GM18502 (cell line): ENCODE data around the gene OR7G2.

Source experiments
- ATAC-seq: cut with Tn5 transposase; IDR thresholded peaks from one replicate; pipeline ENCODE4 v1.9.1; 2021; ENCODE audit warnings: mild to moderate bottlenecking; ENCODE audit not compliant: unreplicated experiment, poor library complexity

OR7G2 gene

GRCh38 chr19:9107375-9107774 is at the start of gene OR7G2:
OR7G2 (minus strand) TSS chr19:9107475; CDS start chr19:9103243, 4,232 bp downstream.
- no peak for ATAC-seq

- no peak for ATAC-seq
These were observed 49.0 kb upstream of the OR7G2 start for GRCh38 chr19:9156304-9156703.

- ATAC-seq: no peak
These were observed 48.3 kb upstream of the OR7G2 start for GRCh38 chr19:9155591-9155990.

GRCh38 chr19:9151367-9151766 is 44.1 kb upstream of the OR7G2 start:
- ATAC-seq: no peak

- ATAC-seq: no peak
These were observed 43.4 kb upstream of the OR7G2 start for GRCh38 chr19:9150650-9151049.

- ATAC-seq: no peak
These were observed 42.7 kb upstream of the OR7G2 start for GRCh38 chr19:9149997-9150396.

GRCh38 chr19:9148697-9149096 is 41.4 kb upstream of the OR7G2 start:
- no peak for ATAC-seq

- no peak for ATAC-seq
These were observed 39.6 kb upstream of the OR7G2 start for GRCh38 chr19:9146882-9147281.

- no peak for ATAC-seq
These were observed 37.6 kb upstream of the OR7G2 start for GRCh38 chr19:9144920-9145319.

GRCh38 chr19:9140159-9140874 is 33.0 kb upstream of the OR7G2 start, which contains the start of gene ZNF317:
ZNF317 (plus strand) TSS chr19:9140397; CDS start chr19:9156017, 15,620 bp downstream.
- ATAC-seq: peak; percentile 94

- peak; percentile 22 for ATAC-seq
These were observed 32.4 kb upstream of the OR7G2 start for GRCh38 chr19:9139609-9140158.

GRCh38 chr19:9132422-9132821 is 25.1 kb upstream of the OR7G2 start:
- no peak for ATAC-seq

GRCh38 chr19:9130965-9131364 is 23.7 kb upstream of the OR7G2 start:
- ATAC-seq: no peak

- no peak for ATAC-seq
These were observed 20.9 kb upstream of the OR7G2 start for GRCh38 chr19:9128171-9128570.

- ATAC-seq: no peak
These were observed 19.7 kb upstream of the OR7G2 start, which contains the start of gene OR7G3 for GRCh38 chr19:9126900-9127405. OR7G3 (minus strand) TSS chr19:9126950; CDS start chr19:9126950, 0 bp downstream.

GRCh38 chr19:9116547-9116946 is 9.3 kb upstream of the OR7G2 start:
- no peak for ATAC-seq

GRCh38 chr19:9115307-9115813 is 8.1 kb upstream of the OR7G2 start, which contains the start of gene OR7G1:
OR7G1 (minus strand) TSS chr19:9115763; CDS start chr19:9115763, 0 bp downstream.
- ATAC-seq: no peak

GRCh38 chr19:9109959-9110358 is 2.7 kb upstream of the OR7G2 start:
- ATAC-seq: no peak

- ATAC-seq: no peak
These were observed 20.5 kb downstream of the OR7G2 start, which contains the start of gene OR1M1 for GRCh38 chr19:9086761-9087160. OR1M1 (plus strand) TSS chr19:9087061; CDS start chr19:9093245, 6,184 bp downstream.

- ATAC-seq: no peak
These were observed 28.6 kb downstream of the OR7G2 start for GRCh38 chr19:9078651-9079050.

GRCh38 chr19:9076901-9077300 is 30.4 kb downstream of the OR7G2 start:
- ATAC-seq: no peak
